Suprapubic skin (tissue), 4 donors: Measurements from ENCODE around the gene ANKRD6.

Experiments
- EP300 ChIP-seq: sonication (generic); formaldehyde crosslinking; IDR thresholded peaks from one replicate; pipeline ENCODE4 v1.6.1; 2017; ENCODE audit warnings: antibody characterized with exemption
- POLR2A ChIP-seq, 2 donors: fragments of 450-650 bp; IDR thresholded peaks; one replicate each; pipeline ENCODE4 v1.6.1; 2017; ENCODE audit warnings: antibody characterized with exemption in 2 of 2, mild to moderate bottlenecking in 2 of 2, moderate library complexity in 2 of 2
- POLR2AphosphoS5 ChIP-seq, 3 donors: sonication (generic); formaldehyde crosslinking; IDR thresholded peaks; one replicate each; pipeline ENCODE4 v1.6.1; 2017; ENCODE audit warnings: antibody characterized with exemption in 3 of 3
- TF ChIP-seq, protein P1 (sequence below), 2 donors: fragments of 200-600 bp in 1 of 2; fragments of 450-650 bp in 1 of 2; sonication (generic) in 1 of 2; IDR thresholded peaks; one replicate each; pipeline ENCODE4 v1.5.1; 2016 to 2019; ENCODE audit warnings: antibody characterized with exemption in 2 of 2, mild to moderate bottlenecking in 1 of 2, moderate library complexity in 1 of 2

DNA sequence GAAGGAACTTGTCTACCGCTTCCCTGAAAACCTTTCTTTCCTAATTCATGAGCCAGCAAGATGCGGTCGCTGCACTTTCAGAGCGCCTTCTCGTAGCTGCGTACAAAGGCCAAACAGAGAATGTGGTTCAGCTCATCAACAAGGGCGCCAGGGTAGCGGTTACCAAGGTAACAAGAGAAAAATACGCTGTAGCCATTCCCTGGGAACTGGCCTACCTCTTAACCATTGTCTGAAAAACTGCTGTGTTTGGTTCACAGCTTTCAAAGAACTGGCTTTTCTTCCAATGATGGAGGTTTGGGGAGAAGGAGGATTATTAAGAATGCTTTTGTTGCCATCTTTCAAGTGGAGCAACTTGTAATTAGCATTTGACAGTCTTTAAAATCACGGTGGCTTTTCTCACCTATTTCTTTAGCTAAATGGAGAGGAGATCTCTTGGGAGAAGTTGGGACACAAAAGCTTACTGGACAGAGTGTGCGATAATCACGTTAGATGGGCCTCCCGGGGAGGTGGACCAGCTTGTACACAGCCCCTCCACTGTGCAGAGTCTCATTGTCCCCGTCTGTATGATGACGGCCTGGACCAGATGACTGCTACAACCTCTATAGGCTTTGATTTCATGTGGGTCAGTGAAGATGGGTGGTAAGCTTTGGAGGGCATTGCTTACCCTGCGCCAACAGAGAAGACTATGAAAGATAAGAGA is 134.1 kb downstream of the ANKRD6 start:
- TF ChIP-seq POLR2A (IDR thresholded peaks at IDR 0.05), result no peak
- TF ChIP-seq, protein P1, sequence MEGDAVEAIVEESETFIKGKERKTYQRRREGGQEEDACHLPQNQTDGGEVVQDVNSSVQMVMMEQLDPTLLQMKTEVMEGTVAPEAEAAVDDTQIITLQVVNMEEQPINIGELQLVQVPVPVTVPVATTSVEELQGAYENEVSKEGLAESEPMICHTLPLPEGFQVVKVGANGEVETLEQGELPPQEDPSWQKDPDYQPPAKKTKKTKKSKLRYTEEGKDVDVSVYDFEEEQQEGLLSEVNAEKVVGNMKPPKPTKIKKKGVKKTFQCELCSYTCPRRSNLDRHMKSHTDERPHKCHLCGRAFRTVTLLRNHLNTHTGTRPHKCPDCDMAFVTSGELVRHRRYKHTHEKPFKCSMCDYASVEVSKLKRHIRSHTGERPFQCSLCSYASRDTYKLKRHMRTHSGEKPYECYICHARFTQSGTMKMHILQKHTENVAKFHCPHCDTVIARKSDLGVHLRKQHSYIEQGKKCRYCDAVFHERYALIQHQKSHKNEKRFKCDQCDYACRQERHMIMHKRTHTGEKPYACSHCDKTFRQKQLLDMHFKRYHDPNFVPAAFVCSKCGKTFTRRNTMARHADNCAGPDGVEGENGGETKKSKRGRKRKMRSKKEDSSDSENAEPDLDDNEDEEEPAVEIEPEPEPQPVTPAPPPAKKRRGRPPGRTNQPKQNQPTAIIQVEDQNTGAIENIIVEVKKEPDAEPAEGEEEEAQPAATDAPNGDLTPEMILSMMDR (IDR thresholded peaks at IDR 0.05), result no peak
- no peak for TF ChIP-seq POLR2AphosphoS5 (IDR thresholded peaks at IDR 0.05)
- TF ChIP-seq EP300, result no peak
